Mammary epithelial cell (primary cell): ENCODE data around the gene NR3C2.

Experiments
- CTCF ChIP-seq, 2 donors: IDR thresholded peaks in 1 of 2; conservative IDR thresholded peaks in 1 of 2; 2 replicates each; pipeline ENCODE4 v1.5.1; 2011 to 2012; ENCODE audit warnings: inconsistent platforms in 2 of 2, low read length in 2 of 2, mild to moderate bottlenecking in 2 of 2, control low read depth in 1 of 2, low read depth in 1 of 2; ENCODE audit not compliant: insufficient read depth in 1 of 2; ENCODE audit errors: extremely low read depth in 1 of 2
- EZH2 ChIP-seq: IDR thresholded peaks from 2 replicates; pipeline ENCODE4 v1.6.1; 2012; ENCODE audit warnings: low read length, inconsistent platforms, borderline replicate concordance

- TF ChIP-seq CTCF (conservative IDR thresholded peaks at IDR 0.05 in 1 of 2, IDR thresholded peaks at IDR 0.05 in 1 of 2; ENCODE audit: extremely low read depth in 1 of 2, insufficient read depth in 1 of 2, low read depth in 1 of 2, low read length in 2 of 2): no peak
- TF ChIP-seq EZH2: no peak
These were observed 212.4 kb downstream of the NR3C2 start for GRCh38 chr4:148229798-148230197.
